ENCODE results near the gene RSPRY1.

- no peak for TF ChIP-seq EZH2 (IDR thresholded peaks at IDR 0.05; ENCODE audit: borderline replicate concordance, low read length)
- TF ChIP-seq CTCF (conservative IDR thresholded peaks at IDR 0.05 in 1 of 2, IDR thresholded peaks at IDR 0.05 in 1 of 2; ENCODE audit: extremely low read depth in 1 of 2, insufficient read depth in 1 of 2, low read depth in 1 of 2, low read length in 2 of 2), result no peak
Observed at GRCh38 chr16:57157533-57157932, 28.6 kb upstream of the RSPRY1 start.

Measured in mammary epithelial cell (primary cell).